HG03469 (cell line): ENCODE measurements around the gene SOCS7.
"Not testable (repeated sequence)": the region's sequence is repeated elsewhere in the genome, so short reads cannot be mapped to it uniquely, and the experiment has no call there.

ENCODE experiments used
- ATAC-seq: cut with Tn5 transposase; IDR thresholded peaks from one replicate; pipeline ENCODE4 v1.9.1; 2021; ENCODE audit warnings: mild to moderate bottlenecking, moderate library complexity, moderate number of reproducible peaks; ENCODE audit not compliant: unreplicated experiment

SOCS7 gene

DNA sequence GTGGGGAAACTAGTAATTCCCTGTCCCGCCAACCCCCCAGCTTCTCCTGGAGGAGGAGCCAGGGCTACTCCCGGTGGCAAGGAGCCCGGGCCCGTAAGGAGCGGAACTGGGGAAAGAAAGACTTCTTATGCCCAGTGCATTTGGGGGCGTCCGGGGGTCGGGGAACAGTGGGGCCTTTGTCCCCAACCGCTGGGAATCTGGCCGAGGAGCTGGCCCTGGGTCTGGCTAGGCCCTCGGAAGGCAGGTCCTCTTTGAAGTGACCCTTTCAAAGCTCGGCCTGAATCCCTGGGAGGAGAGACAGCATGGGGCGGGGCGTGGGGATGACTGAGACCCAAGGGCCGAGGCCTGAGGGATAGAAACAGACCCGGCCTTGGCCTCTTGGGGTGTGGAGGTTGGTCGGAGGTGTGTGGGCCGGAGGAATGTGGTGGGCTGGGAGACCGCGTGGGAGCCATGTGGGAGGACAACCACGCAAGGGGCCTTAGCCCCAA is 82.6 kb downstream of the SOCS7 start:
- no peak for ATAC-seq

GRCh38 chr17:38435795-38436194 is 84.2 kb downstream of the SOCS7 start:
- ATAC-seq, result no peak

DNA sequence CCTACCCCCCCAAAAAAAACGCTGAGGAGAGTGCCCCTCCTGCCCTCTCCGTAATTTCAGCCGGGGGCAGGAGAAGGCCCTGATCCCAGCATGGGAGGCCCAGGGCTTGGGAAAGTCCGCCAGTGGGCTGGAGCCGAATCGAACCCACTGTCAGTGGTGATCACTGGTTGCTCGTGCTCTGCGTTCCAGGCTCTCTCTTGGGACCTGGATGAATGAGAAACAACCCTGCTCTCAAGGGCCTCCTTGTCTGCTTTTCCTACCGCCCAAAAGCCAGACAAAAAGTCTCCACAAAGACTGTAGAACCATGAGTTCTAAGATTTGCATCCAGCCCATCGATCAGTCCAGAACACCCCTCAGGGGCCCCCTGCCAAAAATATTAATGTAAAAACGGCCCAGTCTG is 84.7 kb downstream of the SOCS7 start:
- ATAC-seq, result no peak

- ATAC-seq, result not testable (repeated sequence)
Observed at GRCh38 chr17:38437313-38437712, 85.7 kb downstream of the SOCS7 start.

DNA sequence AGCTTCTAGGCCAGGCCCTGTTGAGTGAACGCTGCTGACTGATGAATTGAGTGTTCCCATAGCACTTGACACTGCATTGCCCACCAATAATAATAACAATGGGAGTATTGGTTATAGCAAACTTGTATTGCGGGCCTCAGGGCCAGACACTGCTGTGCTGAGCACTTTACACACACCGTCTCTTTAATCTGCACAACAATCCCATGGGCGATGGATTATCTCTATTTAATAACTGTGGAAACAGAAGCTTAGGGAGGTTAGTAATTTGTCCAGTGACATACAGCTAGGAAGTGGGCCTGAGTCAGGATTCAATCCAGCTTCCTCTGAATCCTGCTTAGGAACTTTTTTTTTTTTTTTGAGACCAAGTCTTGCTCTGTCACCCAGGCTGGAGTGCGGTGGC is 87.8 kb downstream of the SOCS7 start:
- ATAC-seq, result no peak

DNA sequence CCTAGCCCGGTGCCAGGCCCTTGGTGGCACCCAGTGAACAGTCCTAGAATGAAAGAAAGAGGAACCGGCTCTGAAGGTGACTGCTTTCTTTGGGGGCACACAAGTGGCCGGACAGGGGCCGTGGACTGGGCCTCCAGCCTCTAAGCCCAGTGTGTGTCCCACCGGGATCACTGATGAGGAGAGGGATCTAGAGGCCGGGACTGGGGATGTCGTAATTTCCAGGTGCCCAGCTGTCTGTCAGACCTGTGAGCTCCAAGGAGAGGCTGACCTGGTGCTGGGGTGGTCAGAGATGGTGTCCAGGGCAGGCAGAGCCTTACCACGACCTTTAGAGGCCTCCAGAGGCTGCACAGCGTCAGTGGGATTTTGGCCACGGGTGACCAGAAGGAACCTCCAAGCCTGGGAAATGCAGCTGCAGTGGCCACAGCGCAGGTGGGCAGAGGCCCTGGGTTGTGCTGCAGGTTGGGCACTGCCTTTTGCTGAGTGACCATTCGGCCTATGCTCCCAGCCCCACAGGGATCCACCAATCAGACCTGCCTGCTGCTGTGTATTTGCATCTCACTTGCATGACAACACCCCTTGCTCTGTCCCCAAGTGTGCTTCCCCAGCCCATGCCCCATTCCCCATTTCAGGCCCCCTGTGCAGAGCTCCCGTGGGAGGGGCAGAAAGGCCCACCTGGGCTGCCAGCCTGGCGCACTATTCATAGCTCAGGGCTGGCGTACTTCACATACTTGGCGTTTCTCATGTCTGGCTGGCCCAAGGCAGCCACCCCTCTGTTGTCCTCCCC is 89.2 kb downstream of the SOCS7 start:
- ATAC-seq, result no peak

- no peak for ATAC-seq
Observed at GRCh38 chr17:38441429-38442061, 89.9 kb downstream of the SOCS7 start.

- ATAC-seq, result no peak
Observed at GRCh38 chr17:38442548-38442947, 90.9 kb downstream of the SOCS7 start.

GRCh38 chr17:38443356-38444031 is 91.8 kb downstream of the SOCS7 start:
- no peak for ATAC-seq

DNA sequence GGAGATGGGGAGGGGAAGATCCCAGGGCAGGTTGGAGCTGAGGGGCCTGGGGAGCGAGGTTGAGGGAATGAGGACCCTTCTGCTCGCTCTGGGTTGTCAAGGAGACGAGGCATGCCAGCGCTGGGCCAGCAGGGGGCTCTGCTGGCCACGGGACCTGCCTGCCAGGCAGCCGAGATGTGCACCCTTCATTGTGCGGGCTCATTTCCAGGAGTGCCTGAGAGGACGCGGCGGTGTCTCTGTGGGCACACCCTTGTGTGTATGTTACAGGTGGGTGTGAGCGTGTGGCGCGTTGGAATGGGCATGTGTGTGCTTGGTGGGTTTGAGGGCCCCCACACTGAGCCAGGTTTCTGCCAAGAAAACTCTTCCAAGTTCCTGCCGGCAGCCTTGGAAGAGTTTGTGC is 92.5 kb downstream of the SOCS7 start:
- ATAC-seq, result no peak

- ATAC-seq, result no peak
Observed at GRCh38 chr17:38447502-38448085, 96.0 kb downstream of the SOCS7 start.

- no peak for ATAC-seq
Observed at GRCh38 chr17:38448208-38448771, 96.6 kb downstream of the SOCS7 start.

DNA sequence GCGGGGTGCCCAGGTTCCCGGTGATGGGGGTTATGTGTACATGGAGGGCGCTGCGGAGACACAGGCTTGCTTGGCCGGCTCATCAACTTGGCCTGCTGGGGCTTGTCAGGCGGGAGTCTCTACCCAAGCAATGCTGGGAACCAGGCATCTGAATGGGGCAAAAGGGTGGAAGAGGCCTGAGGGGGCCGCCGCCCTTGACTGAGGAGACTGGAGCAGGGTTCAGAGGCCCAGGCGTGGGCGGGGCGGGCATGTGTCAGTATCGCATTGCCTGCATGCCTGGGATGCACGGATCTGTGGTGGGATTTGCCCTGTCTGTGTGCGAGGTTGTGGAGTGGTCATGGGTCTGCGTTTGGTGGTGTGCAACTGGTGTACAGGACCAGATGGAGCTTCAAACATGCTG is 97.7 kb downstream of the SOCS7 start:
- ATAC-seq, result no peak

DNA sequence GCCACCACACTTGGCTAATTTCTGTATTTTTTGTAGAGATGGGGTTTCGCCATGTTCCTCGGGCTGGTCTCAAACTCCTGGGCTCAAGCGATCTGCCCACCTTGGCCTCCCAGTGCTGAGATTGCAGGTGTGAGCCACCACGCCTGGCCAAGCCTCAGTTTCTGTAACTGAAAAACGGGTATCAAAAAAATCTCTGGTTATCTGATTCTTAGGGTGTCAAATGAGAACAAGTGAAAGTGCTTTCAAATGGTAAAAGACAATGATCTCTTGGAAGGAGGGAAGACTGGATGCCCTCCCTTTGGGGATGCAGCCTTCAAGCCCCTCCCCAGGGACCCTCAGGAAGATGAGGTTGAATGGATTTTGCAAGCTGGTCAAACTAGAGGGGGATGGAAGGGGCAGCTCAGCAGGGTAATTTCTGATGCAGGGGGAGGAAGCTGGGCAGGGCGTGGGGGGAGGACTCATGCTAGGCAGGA is 98.9 kb downstream of the SOCS7 start:
- no peak for ATAC-seq

DNA sequence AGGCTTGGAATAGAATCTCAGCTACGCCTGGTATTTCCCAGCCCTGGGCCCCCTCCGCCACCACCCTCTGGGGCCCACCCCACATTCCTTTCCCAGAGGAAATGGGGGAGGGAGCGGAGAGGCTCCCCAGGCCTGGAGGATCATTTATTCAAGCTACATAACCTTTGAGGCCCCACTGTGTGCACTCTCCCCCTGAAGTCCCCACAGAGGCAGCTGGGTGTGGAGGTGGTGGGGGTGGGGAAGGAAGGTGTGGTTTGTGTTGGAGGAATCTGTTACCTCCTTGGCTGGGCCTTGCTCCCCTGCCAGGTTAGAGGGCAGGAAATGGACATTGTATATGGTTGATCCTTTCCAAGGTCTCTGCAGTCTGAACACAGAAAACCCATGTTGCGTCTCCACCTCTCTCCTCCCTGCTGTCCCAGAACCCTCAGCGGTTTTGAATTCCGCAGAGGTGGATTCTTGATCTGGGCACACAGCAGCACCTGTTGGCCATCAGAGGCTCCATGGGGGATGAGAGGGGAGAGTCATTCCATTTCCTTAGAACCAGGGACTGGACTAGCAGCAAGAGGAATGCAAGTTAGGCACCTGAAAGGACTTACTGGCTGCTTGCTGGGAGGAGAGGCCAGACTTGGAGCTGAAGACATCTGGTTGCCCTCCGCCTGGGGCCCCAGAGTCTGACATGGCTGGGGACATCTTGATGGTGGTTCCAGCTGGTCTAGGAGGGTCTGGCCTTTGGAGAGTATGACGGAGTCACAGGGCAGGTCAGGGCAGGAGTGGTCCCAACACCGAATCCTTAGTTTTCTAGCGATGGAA is 99.6 kb downstream of the SOCS7 start:
- ATAC-seq, result no peak

DNA sequence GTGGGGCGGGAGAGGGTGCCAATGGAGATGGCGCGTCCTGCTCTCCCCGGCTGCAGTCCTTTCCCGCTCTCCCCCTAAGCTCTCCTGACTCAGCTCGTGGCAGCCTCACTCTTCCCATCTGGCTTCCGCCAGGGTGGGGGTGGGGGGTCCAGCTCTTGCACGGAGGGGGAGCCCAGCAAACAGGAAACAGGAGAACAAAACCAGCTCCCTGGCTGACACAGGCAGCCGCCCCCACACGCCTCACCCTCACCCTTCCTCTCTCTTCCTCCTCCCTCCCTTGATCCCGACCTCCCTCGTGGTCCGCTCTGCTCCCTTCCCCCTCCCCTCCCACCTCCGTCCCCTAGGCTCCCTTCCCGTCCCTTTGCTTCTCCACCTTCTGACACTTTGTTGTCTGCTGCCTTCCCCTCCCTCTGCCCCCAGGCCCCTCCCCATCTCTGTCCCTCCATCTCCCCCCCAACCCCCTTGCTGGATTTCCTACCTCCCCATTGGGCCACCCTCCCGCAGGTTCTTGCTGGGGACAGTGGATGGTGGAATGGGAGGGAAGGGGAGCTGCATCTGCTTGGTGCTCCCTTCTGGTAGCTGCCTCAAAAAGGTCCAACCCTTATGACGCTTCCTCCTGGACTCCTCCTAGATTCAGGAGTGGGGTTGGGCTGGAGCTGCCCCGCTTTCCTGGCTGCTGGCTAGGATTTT is 100.3 kb downstream of the SOCS7 start:
- no peak for ATAC-seq

- ATAC-seq, result no peak
Observed at GRCh38 chr17:38452719-38453118, 101.1 kb downstream of the SOCS7 start.

GRCh38 chr17:38453951-38454421 is 102.3 kb downstream of the SOCS7 start:
- no peak for ATAC-seq

- ATAC-seq, result no peak
Observed at GRCh38 chr17:38454532-38454931, 102.9 kb downstream of the SOCS7 start.
